ENCODE results near the gene RUVBL2.

GRCh38 chr19:48945415-48945814 lies 48.3 kb upstream of the RUVBL2 start:
- no peak for TF ChIP-seq CTCF (IDR thresholded peaks at IDR 0.05; ENCODE audit: low read depth, low read length)
- TF ChIP-seq EZH2phosphoT487 (IDR thresholded peaks at IDR 0.05; ENCODE audit: low read depth) = no peak
